HG03280 (cell line): ENCODE data around the gene MUSK.

Experiments used
- ATAC-seq: cut with Tn5 transposase; IDR thresholded peaks from one replicate; pipeline ENCODE4 v1.9.1; 2021; ENCODE audit warnings: mild to moderate bottlenecking, moderate library complexity; ENCODE audit not compliant: unreplicated experiment

MUSK gene

DNA sequence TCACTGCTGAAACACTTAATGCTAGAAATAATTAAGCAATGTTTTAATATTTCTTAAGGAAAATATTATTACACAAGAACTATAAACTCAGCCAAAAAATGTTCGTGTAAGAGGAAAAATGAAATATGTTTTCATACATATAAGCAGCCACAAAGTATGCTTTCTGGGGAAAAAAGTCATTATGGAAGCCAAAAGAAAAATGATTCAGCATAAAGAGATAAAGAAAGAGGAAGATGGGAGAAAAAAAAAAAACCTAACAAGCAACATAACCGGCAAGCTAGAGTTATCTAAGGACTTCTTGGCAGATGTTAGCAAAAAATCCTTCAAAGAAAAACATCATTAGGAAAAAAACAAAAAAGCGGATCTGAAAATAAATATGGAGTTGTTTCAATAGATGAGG lies 179.1 kb downstream of the MUSK start:
- no peak for ATAC-seq

GRCh38 chr9:110850401-110851135 lies 182.0 kb downstream of the MUSK start:
- ATAC-seq = no peak
